Right cardiac atrium (tissue), 5 donors: ENCODE measurements around the gene KRTAP4-4. TPM values are rescaled to one million over a fixed set of nuclear protein-coding genes. Genes with fewer than 3 reads are reported as not detected.
"Not testable (repeated sequence)": the region's sequence is repeated elsewhere in the genome, so short reads cannot be mapped to it uniquely, and the experiment has no call there.

Experiments used
- ATAC-seq, 2 donors: fragments of 200-7000 bp; cut with Tn5 transposase; one replicate each; pipeline versions ENCODE4 v1.8.0 to v1.9.1; 2020; ENCODE audit warnings: moderate library complexity in 2 of 2, mild to moderate bottlenecking in 1 of 2
- DNase-seq, 3 donors: peaks; one replicate each; pipeline ENCODE4 v3.0.0-alpha.2; 2020
- H3K27ac ChIP-seq: one replicate; pipeline ENCODE4 v1.5.1; 2013; ENCODE audit warnings: mild to moderate bottlenecking, low read length, control low read depth, moderate library complexity
- H3K27me3 ChIP-seq: one replicate; pipeline ENCODE4 v1.6.1; 2013; ENCODE audit not compliant: control insufficient read depth, insufficient read depth
- H3K4me1 ChIP-seq: one replicate; pipeline ENCODE4 v1.6.1; 2013; ENCODE audit warnings: low read length; ENCODE audit not compliant: control insufficient read depth, insufficient read depth
- H3K4me3 ChIP-seq: one replicate; pipeline ENCODE4 v1.5.1; 2013; ENCODE audit warnings: low read length, control low read depth
- H3K9me3 ChIP-seq: one replicate; pipeline ENCODE4 v1.6.1; 2013; ENCODE audit warnings: low read length; ENCODE audit not compliant: control insufficient read depth
- WGBS: extraction: QIAGEN DNeasy Blood & Tissue Kit; methylation state at CpG from one replicate; pipeline ENCODE4 v1.1.7; 2013; 5-methylcytosine and 5-hydroxymethylcytosine counted together
- intact Hi-C, 4 donors: fragments of 100-400 bp; cut with DNase I; formaldehyde crosslinking; loops; one replicate each; pipeline versions ENCODE4 v1.11.0 to v1.14.0; 2022 to 2023
- polyA plus RNA-seq: library from polyadenylated mRNA; stranded (reverse); fragments of 200-250 nt; gene quantifications from one replicate; pipeline ENCODE4 v1.2.3, GENCODE V29; 2013
- total RNA-seq, 4 donors: library from RNA; stranded (reverse); fragmentation: NEBNext Ultra II Directional; extraction: Animal tissue kit (Norgen Biotek cat#: 25700); gene quantifications; one replicate each; pipeline ENCODE4 v1.2.1, GENCODE V29; 2021
- donor health status: healthy with polysubstance abuse.
- donor health status: DM: no; HTN: yes; CAD: no.
- donor health status: DM: no; HTN: no; CAD: no.
- donor health status: DM: no; HTN: yes; CAD: no; lungs with severe emphysema.
- donor health status: DM: yes; HTN: yes; CAD: no.

KRTAP4-4 gene
- total and polyA plus RNA-seq, 5 donors = not detected

- Histone ChIP-seq H3K9me3 (no peaks in the 10 kb centered on the region), H3K27me3 (no peaks in the 10 kb centered on the region), H3K4me1 (no peaks in the 10 kb centered on the region), H3K27ac (no peak overlapping the region), H3K4me3 (no peak overlapping the region)
- DNase-seq (no peak), ATAC-seq (no peak)
- 89% methylated on average over 2 of the region's 2 CpGs for WGBS
- intact Hi-C loops = no loop called here
These were observed 12.9 kb downstream of the KRTAP4-4 start for GRCh38 chr17:41147531-41148204.

DNA sequence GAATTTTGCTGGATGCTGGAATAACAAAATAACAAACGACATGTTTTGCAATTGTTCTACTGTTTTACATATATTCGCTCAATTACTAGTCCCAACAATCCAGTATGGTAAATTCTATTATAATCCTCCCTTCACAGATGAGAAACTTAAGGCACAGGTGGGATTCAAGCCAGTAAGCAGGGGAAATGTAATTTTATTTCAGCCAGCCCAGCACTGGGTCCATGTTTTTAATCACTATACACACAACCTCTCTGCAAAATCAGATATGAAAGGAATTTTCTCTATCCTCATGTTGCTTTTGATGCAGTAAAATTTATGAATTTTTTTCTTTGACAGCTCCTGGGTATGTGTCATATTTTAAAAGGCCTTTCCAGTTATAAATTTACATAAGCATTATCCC is 15.3 kb downstream of the KRTAP4-4 start:
- ATAC-seq (no peak), DNase-seq (no peak)
- 83% methylated on average over 2 of the region's 2 CpGs for WGBS
- Histone ChIP-seq H3K9me3 (peaks cover 2% of the 10 kb centered on the region), H3K27ac (no peak overlapping the region), H3K4me1 (no peaks in the 10 kb centered on the region), H3K27me3 (no peaks in the 10 kb centered on the region), H3K4me3 (no peak overlapping the region)
- intact Hi-C loops = no loop called here

GRCh38 chr17:41144846-41145245 is 15.7 kb downstream of the KRTAP4-4 start:
- intact Hi-C loops = no loop called here
- DNase-seq = no peak
- no peak overlapping the region for H3K4me3 ChIP-seq
- 88% methylated on average over 1 of the region's 1 CpG for WGBS
- H3K27ac ChIP-seq = no peak overlapping the region
- no peaks in the 10 kb centered on the region for H3K27me3 ChIP-seq
- no peak for ATAC-seq
- no peaks in the 10 kb centered on the region for H3K4me1 ChIP-seq
- H3K9me3 ChIP-seq = peaks cover 3% of the 10 kb centered on the region

GRCh38 chr17:41141361-41141760 is 19.2 kb downstream of the KRTAP4-4 start:
- ATAC-seq (no peak), DNase-seq (no peak)
- Histone ChIP-seq H3K4me1 (no peaks in the 10 kb centered on the region), H3K27ac (no peak overlapping the region), H3K9me3 (peaks cover 3% of the 10 kb centered on the region), H3K27me3 (no peaks in the 10 kb centered on the region), H3K4me3 (no peak overlapping the region)
- intact Hi-C loops = no loop called here

GRCh38 chr17:41140360-41141131 is 20.0 kb downstream of the KRTAP4-4 start, which contains the start of gene KRTAP4-6:
TSS of gene KRTAP4-6 (minus strand) at chr17:41140544. CDS start at chr17:41140487, 57 bp downstream.
- H3K4me3 ChIP-seq = no peak within 1 kb of the TSS
- no peaks in the 10 kb centered on the region for H3K27me3 ChIP-seq
- WGBS = 86% methylated on average over 6 of the region's 6 CpGs
- intact Hi-C loops = no loop called here
- H3K4me1 ChIP-seq = no peaks in the 10 kb centered on the region
- no peak within 1 kb of the TSS for H3K27ac ChIP-seq
- no peak for DNase-seq
- H3K9me3 ChIP-seq = peaks cover 3% of the 10 kb centered on the region
- ATAC-seq = no peak

- 86% methylated on average over 12 of the region's 12 CpGs for WGBS
- intact Hi-C loops, ATAC-seq: not testable (repeated sequence)
These were observed 20.7 kb downstream of the KRTAP4-4 start for GRCh38 chr17:41139865-41140264.

DNA sequence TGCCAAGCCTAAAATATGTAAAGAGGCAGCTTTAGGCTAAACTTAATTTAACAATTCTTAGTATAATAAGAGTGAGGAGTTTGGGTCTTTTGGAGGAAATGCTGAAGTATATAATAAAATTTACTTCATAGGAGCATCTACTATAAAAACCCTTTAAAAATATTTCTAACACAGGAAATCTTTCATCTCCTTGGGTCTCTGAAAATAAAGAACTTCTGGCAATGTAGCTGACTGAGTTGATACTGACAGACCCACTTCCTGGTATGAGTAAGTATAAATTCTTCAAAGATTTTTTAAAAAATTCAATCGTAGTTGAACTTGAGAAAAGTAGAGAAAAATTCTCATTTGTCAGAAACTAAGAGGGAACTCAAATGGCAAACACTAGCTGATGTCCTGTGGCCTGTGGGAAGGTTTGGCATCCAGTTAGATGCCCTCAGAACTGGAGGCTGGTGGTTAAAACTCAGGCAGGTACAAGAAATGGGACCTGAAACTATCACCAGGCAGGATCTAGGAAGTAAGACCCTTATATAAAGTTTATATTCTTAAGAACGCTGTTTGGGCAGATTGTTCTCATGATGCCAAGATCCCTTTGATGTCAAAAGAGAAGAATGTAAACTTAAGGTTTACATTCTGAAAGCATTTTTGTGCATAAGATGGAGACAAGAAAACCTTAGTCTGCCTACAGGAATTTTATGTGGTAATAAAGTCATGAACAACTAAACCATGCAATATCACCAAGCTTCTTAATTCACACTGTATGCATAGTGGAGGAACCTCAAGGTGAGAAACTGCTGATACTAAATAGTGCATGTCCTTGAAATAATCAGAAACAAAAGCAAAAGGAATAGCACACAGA is 26.4 kb downstream of the KRTAP4-4 start:
- H3K4me1 ChIP-seq = no peaks in the 10 kb centered on the region
- H3K9me3 ChIP-seq = no peaks in the 10 kb centered on the region
- no peaks in the 10 kb centered on the region for H3K27me3 ChIP-seq
- ATAC-seq (no peak), DNase-seq (no peak)
- intact Hi-C loops = no loop called here
- WGBS = 62% methylated on average over 2 of the region's 2 CpGs
- no peak overlapping the region for H3K27ac ChIP-seq
- H3K4me3 ChIP-seq = no peak overlapping the region

More at GRCh38 chr17:41139865-41140264, 20.7 kb downstream of the KRTAP4-4 start:
- not testable (repeated sequence) for DNase-seq, H3K4me1 ChIP-seq, H3K9me3 ChIP-seq, H3K4me3 ChIP-seq, H3K27ac ChIP-seq, H3K27me3 ChIP-seq

GRCh38 chr17:41131979-41132378 is 28.6 kb downstream of the KRTAP4-4 start:
- WGBS = 82% methylated on average over 3 of the region's 3 CpGs
- Histone ChIP-seq H3K27ac (no peak overlapping the region), H3K27me3 (no peaks in the 10 kb centered on the region), H3K4me3 (no peak overlapping the region), H3K4me1 (no peaks in the 10 kb centered on the region), H3K9me3 (no peaks in the 10 kb centered on the region)
- no peak for ATAC-seq
- intact Hi-C loops = no loop called here
- DNase-seq = no peak

GRCh38 chr17:41127371-41127770 is 33.2 kb downstream of the KRTAP4-4 start:
- no peaks in the 10 kb centered on the region for H3K27me3 ChIP-seq
- 54% methylated on average over 1 of the region's 1 CpG for WGBS
- H3K4me1 ChIP-seq = no peaks in the 10 kb centered on the region
- H3K9me3 ChIP-seq = no peaks in the 10 kb centered on the region
- ATAC-seq (no peak), DNase-seq (no peak)
- intact Hi-C loops = no loop called here
- H3K4me3 ChIP-seq = no peak overlapping the region
- H3K27ac ChIP-seq = no peak overlapping the region

- no peak for ATAC-seq
- no peak overlapping the region for H3K4me3 ChIP-seq
- H3K9me3 ChIP-seq = no peaks in the 10 kb centered on the region
- H3K27ac ChIP-seq = no peak overlapping the region
- intact Hi-C loops = no loop called here
- DNase-seq = no peak
- H3K4me1 ChIP-seq = no peaks in the 10 kb centered on the region
- no peaks in the 10 kb centered on the region for H3K27me3 ChIP-seq
- 83% methylated on average over 3 of the region's 3 CpGs for WGBS
These were observed 34.1 kb downstream of the KRTAP4-4 start for GRCh38 chr17:41126412-41126811.

DNA sequence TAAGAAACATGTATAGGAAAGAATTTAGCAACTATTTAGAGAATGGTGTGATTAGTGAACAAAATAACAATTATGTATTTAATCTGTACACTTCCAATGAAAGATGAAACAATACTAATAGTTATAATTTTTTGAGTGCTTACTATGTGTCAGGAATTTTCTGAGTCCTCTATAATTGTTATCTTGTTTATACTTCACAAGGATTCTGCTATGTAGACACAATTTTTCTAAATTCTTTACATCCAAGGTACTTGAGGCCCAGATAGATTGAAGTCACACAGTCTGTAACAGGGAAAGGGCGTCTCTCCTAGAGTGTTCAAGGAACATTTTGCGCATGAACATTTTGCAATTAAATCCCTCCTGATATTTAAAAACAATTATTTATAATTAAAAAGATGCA is 35.5 kb downstream of the KRTAP4-4 start:
- Histone ChIP-seq H3K9me3 (no peaks in the 10 kb centered on the region), H3K4me3 (no peak overlapping the region), H3K27me3 (no peaks in the 10 kb centered on the region), H3K4me1 (no peaks in the 10 kb centered on the region), H3K27ac (no peak overlapping the region)
- intact Hi-C loops = no loop called here
- DNase-seq (no peak), ATAC-seq (no peak)
- 93% methylated on average over 2 of the region's 2 CpGs for WGBS
